Measurements from ENCODE around the gene WASHC4. TPM values are rescaled to one million over a fixed set of nuclear protein-coding genes. Genes with fewer than 3 reads are reported as not detected.

The WASHC4 gene
- total RNA-seq, 1 donor from 2014 or later, result 66.7 TPM

DNA sequence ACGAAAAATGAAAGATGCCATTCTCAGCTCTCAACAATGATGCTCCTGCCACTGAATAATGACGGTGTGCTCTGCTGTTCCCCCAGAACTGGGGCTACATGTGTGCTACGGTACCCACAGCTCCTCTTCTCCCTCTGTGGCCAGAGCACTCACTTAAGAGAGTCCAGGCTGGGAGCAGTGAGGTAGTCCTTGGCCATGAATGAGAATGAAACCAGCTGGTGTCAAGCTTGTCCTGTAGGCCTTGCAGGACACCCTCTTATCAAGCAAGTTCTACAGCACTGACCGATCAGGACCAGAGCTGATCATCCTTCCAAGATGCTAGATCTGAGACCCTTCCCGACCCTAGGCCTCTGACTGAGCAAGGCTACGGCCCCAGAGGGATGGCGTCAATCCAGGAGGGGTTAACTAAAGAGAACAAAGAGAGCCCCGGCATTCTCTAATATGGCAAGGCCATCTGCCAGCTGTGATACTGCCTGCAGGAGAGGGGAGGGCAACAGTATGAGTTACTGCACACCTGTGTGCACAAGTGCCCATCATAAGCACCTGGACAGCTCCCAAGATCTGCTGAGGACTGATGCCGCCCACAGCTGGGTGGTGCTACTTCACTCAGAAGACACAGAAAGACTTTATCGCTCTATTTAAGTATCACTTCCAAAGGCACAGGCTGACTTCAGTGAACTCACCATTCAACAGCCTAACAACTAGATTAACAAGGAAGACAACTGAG, 98.0 kb downstream of the WASHC4 start:
- no peak overlapping the region for H3K27ac ChIP-seq
- TF ChIP-seq, protein P1, sequence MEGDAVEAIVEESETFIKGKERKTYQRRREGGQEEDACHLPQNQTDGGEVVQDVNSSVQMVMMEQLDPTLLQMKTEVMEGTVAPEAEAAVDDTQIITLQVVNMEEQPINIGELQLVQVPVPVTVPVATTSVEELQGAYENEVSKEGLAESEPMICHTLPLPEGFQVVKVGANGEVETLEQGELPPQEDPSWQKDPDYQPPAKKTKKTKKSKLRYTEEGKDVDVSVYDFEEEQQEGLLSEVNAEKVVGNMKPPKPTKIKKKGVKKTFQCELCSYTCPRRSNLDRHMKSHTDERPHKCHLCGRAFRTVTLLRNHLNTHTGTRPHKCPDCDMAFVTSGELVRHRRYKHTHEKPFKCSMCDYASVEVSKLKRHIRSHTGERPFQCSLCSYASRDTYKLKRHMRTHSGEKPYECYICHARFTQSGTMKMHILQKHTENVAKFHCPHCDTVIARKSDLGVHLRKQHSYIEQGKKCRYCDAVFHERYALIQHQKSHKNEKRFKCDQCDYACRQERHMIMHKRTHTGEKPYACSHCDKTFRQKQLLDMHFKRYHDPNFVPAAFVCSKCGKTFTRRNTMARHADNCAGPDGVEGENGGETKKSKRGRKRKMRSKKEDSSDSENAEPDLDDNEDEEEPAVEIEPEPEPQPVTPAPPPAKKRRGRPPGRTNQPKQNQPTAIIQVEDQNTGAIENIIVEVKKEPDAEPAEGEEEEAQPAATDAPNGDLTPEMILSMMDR (IDR thresholded peaks at IDR 0.05), result no peak
- H3K27me3 ChIP-seq, result no peaks in the 10 kb centered on the region
- intact Hi-C loops (cut with DNase I), result no loop called here
- DNase-seq, result no peak
- peak; percentile 61 for ATAC-seq
- no peaks in the 10 kb centered on the region for H3K9me3 ChIP-seq
- H3K4me3 ChIP-seq, result no peak overlapping the region
- H3K4me1 ChIP-seq, result no peaks in the 10 kb centered on the region
- peaks cover 78% of the 10 kb centered on the region for H3K36me3 ChIP-seq

DNA sequence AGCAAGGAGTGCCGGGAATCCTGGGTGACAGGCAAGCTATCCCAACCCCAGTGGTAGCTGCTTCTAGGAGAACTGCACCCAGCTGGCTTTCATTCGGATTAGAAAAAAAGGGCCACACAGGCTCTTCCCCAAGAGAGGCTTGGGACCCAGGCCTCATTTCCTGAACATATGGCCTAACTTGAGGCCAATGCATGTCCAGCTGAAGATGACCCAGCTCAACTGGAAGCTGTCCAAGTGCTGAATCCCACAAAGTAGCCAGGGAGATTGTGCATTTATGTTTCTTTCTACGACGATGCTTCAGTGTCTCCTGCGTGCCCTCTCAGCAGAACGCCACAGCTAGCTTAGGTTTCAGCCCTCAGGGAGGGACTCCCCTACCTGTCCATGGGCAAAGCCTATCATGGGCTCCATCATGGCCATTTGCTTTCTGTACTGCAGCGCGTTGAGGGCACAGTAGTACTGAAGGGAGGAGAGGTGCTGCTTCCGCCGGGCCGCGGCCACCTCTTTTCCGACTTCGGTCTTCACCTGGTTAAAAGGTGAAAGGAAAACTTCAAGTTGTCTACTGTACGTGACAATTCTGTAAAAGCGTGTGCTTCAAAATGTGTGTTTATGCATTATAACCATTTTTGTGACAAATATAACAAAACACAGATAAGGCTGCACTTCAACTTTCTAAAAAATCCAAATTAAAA, 99.3 kb downstream of the WASHC4 start:
- Histone ChIP-seq H3K4me1 (no peaks in the 10 kb centered on the region), H3K36me3 (peaks cover 87% of the 10 kb centered on the region), H3K27ac (no peak overlapping the region), H3K9me3 (no peaks in the 10 kb centered on the region), H3K27me3 (no peaks in the 10 kb centered on the region), H3K4me3 (no peak overlapping the region)
- DNase-seq (no peak), ATAC-seq (no peak)
- intact Hi-C loops (cut with DNase I), result no loop called here
- TF ChIP-seq, protein P1 (IDR thresholded peaks at IDR 0.05), result no peak

DNA sequence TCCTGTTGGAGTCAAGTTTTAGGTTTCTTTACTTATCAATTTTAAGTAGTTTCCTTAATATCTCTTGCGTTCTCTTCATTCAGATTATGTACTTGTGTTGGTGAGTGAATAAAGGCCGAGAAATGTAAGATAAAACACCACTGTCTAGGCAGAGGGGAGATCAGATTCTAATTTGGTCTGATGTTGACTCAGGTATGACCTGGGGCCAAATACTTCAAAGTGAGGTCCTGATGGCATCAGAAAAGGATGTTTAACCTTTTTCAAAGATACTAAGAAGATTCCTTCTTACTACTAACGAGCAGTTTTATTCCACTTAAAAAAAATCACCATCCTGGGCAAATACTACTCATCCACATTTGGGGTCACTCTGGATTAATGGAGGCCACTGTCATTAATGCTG, 101.6 kb downstream of the WASHC4 start:
- H3K27me3 ChIP-seq, result no peaks in the 10 kb centered on the region
- H3K4me1 ChIP-seq, result no peaks in the 10 kb centered on the region
- no peak overlapping the region for H3K27ac ChIP-seq
- no peak for DNase-seq
- TF ChIP-seq, protein P1 (IDR thresholded peaks at IDR 0.05), result no peak
- intact Hi-C loops (cut with DNase I), result no loop called here
- H3K4me3 ChIP-seq, result no peak overlapping the region
- no peak for ATAC-seq
- no peaks in the 10 kb centered on the region for H3K9me3 ChIP-seq
- peaks cover 75% of the 10 kb centered on the region for H3K36me3 ChIP-seq

DNA sequence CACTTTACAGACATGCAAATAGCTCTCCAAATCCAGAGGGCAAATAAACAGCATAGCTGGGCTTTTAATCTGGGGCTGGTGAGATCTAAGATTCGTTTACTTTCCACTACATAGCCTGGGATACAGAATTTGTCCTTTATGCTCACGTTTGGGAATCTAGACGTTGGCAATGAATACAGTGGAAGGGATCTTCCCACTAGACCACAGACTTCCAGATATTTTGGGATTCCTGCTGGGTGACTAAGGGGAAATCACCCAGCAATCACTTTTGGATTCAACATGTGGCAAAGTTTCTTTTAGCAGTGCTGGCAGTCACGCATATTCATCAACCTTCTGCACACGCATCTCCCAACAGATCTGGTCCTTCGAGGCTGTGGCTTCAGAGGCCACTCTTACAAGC, 104.9 kb downstream of the WASHC4 start:
- intact Hi-C loops (cut with DNase I), result no loop called here
- H3K27me3 ChIP-seq, result no peaks in the 10 kb centered on the region
- TF ChIP-seq, protein P1 (IDR thresholded peaks at IDR 0.05), result no peak
- H3K27ac ChIP-seq, result no peak overlapping the region
- no peaks in the 10 kb centered on the region for H3K9me3 ChIP-seq
- no peak for ATAC-seq
- DNase-seq, result no peak
- no peak overlapping the region for H3K4me3 ChIP-seq
- H3K36me3 ChIP-seq, result peaks cover 69% of the 10 kb centered on the region
- no peaks in the 10 kb centered on the region for H3K4me1 ChIP-seq

DNA sequence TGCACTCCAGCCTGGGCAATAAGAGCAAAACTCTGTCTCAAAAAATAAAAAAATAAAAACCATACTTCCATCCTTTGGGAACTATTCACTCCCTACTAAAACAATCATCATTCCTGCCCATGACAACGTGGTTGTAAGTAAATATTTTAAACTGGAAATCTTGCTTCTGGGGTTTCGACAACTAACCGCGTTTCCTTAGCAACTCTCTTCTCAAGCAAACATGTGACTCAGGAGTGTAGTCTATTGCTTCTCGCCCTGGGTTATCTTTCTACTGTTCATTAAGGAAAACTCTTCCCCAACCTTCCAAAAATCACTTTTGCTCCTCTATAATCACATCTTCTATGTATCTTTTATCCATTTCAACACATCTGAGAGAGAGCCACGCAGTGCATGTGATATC, 106.6 kb downstream of the WASHC4 start:
- H3K4me3 ChIP-seq, result no peak overlapping the region
- peaks cover 3% of the 10 kb centered on the region for H3K4me1 ChIP-seq
- intact Hi-C loops (cut with DNase I), result no loop called here
- TF ChIP-seq, protein P1 (IDR thresholded peaks at IDR 0.05), result no peak
- H3K36me3 ChIP-seq, result peaks cover 58% of the 10 kb centered on the region
- ATAC-seq, result no peak
- H3K27ac ChIP-seq, result no peak overlapping the region
- no peak for DNase-seq
- no peaks in the 10 kb centered on the region for H3K27me3 ChIP-seq
- no peaks in the 10 kb centered on the region for H3K9me3 ChIP-seq
